NB4 (cell line): ENCODE results near the gene CNTN5.

ENCODE experiments used
- CTCF ChIP-seq: IDR thresholded peaks from one replicate; pipeline ENCODE4 v1.5.1; 2012; ENCODE audit warnings: low read depth, low read length
- POLR2A ChIP-seq: IDR thresholded peaks from 2 replicates; pipeline ENCODE4 v1.6.1; 2011; ENCODE audit warnings: mild to moderate bottlenecking; ENCODE audit not compliant: insufficient read length; ENCODE audit errors: extremely low read depth

DNA sequence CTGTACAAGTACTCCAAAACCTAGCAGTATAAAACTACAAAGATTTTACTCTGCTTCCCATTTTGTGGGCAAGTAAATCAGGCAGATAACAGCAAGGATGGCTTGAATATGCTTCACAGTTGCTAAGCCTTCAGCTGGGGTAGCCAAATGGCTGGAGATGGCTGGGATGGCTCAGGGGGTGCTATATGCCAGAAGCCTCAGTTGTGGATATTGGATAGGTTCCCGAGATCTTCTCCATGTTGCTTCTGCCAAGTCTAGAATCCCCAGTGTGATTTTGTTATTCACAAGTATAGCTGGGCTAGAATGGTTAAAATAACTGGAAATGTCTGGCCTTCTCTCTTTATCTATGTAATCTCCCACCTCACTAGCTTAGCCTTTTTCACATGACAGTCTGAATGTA lies 1194.0 kb downstream of the CNTN5 start:
- TF ChIP-seq CTCF (no peak), POLR2A (no peak)
